ENCODE measurements around the gene BMP2K.

GRCh38 chr4:78938868-78939666 lies 162.9 kb downstream of the BMP2K start, which contains the start of gene PAQR3:
- TF ChIP-seq, protein P1, sequence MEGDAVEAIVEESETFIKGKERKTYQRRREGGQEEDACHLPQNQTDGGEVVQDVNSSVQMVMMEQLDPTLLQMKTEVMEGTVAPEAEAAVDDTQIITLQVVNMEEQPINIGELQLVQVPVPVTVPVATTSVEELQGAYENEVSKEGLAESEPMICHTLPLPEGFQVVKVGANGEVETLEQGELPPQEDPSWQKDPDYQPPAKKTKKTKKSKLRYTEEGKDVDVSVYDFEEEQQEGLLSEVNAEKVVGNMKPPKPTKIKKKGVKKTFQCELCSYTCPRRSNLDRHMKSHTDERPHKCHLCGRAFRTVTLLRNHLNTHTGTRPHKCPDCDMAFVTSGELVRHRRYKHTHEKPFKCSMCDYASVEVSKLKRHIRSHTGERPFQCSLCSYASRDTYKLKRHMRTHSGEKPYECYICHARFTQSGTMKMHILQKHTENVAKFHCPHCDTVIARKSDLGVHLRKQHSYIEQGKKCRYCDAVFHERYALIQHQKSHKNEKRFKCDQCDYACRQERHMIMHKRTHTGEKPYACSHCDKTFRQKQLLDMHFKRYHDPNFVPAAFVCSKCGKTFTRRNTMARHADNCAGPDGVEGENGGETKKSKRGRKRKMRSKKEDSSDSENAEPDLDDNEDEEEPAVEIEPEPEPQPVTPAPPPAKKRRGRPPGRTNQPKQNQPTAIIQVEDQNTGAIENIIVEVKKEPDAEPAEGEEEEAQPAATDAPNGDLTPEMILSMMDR (IDR thresholded peaks at IDR 0.05; ENCODE audit: low read depth, low read length) = no peak
- peak; percentile 83 for TF ChIP-seq POLR2A (IDR thresholded peaks at IDR 0.05; ENCODE audit: extremely low read depth, insufficient read length)
- TF ChIP-seq, protein P2, sequence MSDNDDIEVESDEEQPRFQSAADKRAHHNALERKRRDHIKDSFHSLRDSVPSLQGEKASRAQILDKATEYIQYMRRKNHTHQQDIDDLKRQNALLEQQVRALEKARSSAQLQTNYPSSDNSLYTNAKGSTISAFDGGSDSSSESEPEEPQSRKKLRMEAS (IDR thresholded peaks at IDR 0.05; ENCODE audit: low read depth, low read length) = no peak
